ENCODE results near the gene FIGNL2.

DNA sequence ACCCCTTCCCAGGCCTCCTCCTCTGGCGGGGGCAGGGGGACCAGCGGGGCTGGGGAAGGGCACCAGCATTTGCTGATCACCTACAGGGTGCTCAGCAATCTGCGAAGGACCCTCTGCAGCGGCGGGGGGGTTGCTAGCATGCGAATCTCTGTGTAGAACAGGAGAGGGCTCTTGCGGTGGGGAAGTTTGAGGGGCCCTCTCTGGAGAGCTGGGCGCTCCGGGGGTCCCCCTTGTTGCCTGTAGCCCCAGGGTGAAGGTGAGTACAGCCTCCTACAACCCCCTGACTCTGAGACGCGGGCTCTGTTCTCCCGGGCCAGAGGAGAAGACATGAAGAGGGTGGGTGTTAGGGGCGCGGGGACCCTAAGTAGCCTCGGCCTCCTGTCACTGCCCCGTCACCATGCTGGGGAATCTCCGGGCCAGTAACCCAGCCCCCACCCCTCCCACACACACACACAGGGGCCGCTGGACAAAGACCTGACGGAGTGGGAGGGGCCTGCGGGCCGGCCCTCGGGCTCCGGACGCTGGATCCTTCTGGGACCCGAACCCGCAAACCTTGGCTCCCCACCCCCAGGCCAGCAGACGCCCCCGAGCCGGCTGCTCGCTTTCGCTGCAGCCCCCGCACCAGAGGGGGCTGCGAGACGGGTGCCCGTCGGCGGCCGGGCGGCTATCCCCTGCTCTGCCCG is 734 bp downstream of the FIGNL2 start:
- TF ChIP-seq EP300 (IDR thresholded peaks at IDR 0.05) (no peak), POLR2A (IDR thresholded peaks at IDR 0.05) (no peak), POLR2AphosphoS5 (IDR thresholded peaks at IDR 0.05) (no peak)
- TF ChIP-seq, protein P1, sequence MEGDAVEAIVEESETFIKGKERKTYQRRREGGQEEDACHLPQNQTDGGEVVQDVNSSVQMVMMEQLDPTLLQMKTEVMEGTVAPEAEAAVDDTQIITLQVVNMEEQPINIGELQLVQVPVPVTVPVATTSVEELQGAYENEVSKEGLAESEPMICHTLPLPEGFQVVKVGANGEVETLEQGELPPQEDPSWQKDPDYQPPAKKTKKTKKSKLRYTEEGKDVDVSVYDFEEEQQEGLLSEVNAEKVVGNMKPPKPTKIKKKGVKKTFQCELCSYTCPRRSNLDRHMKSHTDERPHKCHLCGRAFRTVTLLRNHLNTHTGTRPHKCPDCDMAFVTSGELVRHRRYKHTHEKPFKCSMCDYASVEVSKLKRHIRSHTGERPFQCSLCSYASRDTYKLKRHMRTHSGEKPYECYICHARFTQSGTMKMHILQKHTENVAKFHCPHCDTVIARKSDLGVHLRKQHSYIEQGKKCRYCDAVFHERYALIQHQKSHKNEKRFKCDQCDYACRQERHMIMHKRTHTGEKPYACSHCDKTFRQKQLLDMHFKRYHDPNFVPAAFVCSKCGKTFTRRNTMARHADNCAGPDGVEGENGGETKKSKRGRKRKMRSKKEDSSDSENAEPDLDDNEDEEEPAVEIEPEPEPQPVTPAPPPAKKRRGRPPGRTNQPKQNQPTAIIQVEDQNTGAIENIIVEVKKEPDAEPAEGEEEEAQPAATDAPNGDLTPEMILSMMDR (IDR thresholded peaks at IDR 0.05): no peak

All from upper lobe of left lung (tissue), 4 donors.